Hepatocyte (in vitro differentiated cells): ENCODE measurements around the gene TMPRSS3. TPM values are rescaled to one million over a fixed set of nuclear protein-coding genes. Genes with fewer than 3 reads are reported as not detected.

Source experiments
- DNase-seq: peaks from one replicate; pipeline ENCODE4 v3.0.0-alpha.2; 2016; ENCODE audit warnings: low spot score
- H2AFZ ChIP-seq: fragments of 200-600 bp; sonication (generic); 2 replicates; pipeline ENCODE4 v1.6.0; 2016; ENCODE audit warnings: antibody characterized with exemption, mild to moderate bottlenecking
- H3K27ac ChIP-seq: fragments of 200-600 bp; sonication (generic); 2 replicates; pipeline ENCODE4 v1.5.1; 2016; ENCODE audit warnings: mild to moderate bottlenecking
- H3K27me3 ChIP-seq: fragments of 200-600 bp; sonication (generic); 2 replicates; pipeline ENCODE4 v1.6.1; 2016
- H3K36me3 ChIP-seq: fragments of 200-600 bp; sonication (generic); replicated peaks from 2 replicates; pipeline ENCODE4 v1.5.1; 2016; ENCODE audit warnings: low read depth; ENCODE audit not compliant: insufficient read depth
- H3K4me1 ChIP-seq: fragments of 200-600 bp; sonication (generic); 2 replicates; pipeline ENCODE4 v1.5.1; 2016; ENCODE audit warnings: mild to moderate bottlenecking, moderate library complexity; ENCODE audit not compliant: insufficient read depth
- H3K4me2 ChIP-seq: fragments of 200-600 bp; sonication (generic); 2 replicates; pipeline ENCODE4 v1.6.0; 2016
- H3K4me3 ChIP-seq: fragments of 200-600 bp; sonication (generic); 2 replicates; pipeline ENCODE4 v1.5.1; 2016; ENCODE audit warnings: mild to moderate bottlenecking
- H3K79me2 ChIP-seq: fragments of 200-600 bp; sonication (generic); 2 replicates; pipeline ENCODE4 v1.6.0; 2017; ENCODE audit warnings: mild to moderate bottlenecking
- H3K9me2 ChIP-seq: fragments of 200-600 bp; sonication (generic); replicated peaks from 2 replicates; pipeline ENCODE4 v1.6.0; 2017; ENCODE audit warnings: mild to moderate bottlenecking; ENCODE audit not compliant: insufficient read depth
- H3K9me3 ChIP-seq: fragments of 200-600 bp; sonication (generic); 2 replicates; pipeline ENCODE4 v1.5.1; 2016; ENCODE audit warnings: low read depth, mild to moderate bottlenecking
- H4K20me1 ChIP-seq: fragments of 200-600 bp; sonication (generic); 2 replicates; pipeline ENCODE4 v1.6.0; 2016; ENCODE audit warnings: mild to moderate bottlenecking; ENCODE audit not compliant: insufficient read depth, poor library complexity, severe bottlenecking
- CTCF ChIP-seq: fragments of 200-600 bp; sonication (generic); IDR thresholded peaks from 2 replicates; pipeline ENCODE4 v1.5.1; 2016; ENCODE audit warnings: antibody characterized with exemption, mild to moderate bottlenecking; ENCODE audit not compliant: poor library complexity
- EZH2 ChIP-seq: fragments of 200-600 bp; sonication (generic); IDR thresholded peaks from 2 replicates; pipeline ENCODE4 v1.6.1; 2016; ENCODE audit warnings: antibody characterized with exemption, mild to moderate bottlenecking, borderline replicate concordance
- EZH2phosphoT487 ChIP-seq: fragments of 200-600 bp; sonication (generic); IDR thresholded peaks from one replicate; pipeline ENCODE4 v1.6.1; 2018; ENCODE audit warnings: antibody characterized with exemption, mild to moderate bottlenecking, low read depth, moderate library complexity; ENCODE audit not compliant: unreplicated experiment, severe bottlenecking
- WGBS: methylation state at CpG from one replicate; pipeline ENCODE4 v1.1.6; 2016; ENCODE audit warnings: low lambda C conversion rate; ENCODE audit errors: missing lambda C conversion rate; 5-methylcytosine and 5-hydroxymethylcytosine counted together
- polyA plus RNA-seq: library from polyadenylated mRNA; unstranded; fragments of >200 nt; fragmentation: Nextera tagmentation; extraction: Ambion mirVana; gene quantifications from 2 replicates; pipeline ENCODE4 v1.2.1, GENCODE V29; 2016
- total RNA-seq: library from RNA; depleted of rRNA; stranded (reverse); fragments of >200 nt; gene quantifications from 2 replicates; pipeline ENCODE4 v1.2.3, GENCODE V29; 2014

TMPRSS3 gene
- total and polyA plus RNA-seq, 2 experiments from 2014 or later, result 1.4 to 1.7 TPM

- peak; percentile 71 for DNase-seq
- peak; percentile 60 for TF ChIP-seq CTCF
- no peak for TF ChIP-seq EZH2
- TF ChIP-seq EZH2phosphoT487, result no peak
- no peaks in the 10 kb centered on the region for H3K9me3 ChIP-seq
- H3K36me3 ChIP-seq, result no peaks in the 10 kb centered on the region
- H3K9me2 ChIP-seq, result no peaks in the 10 kb centered on the region
- H3K4me1 ChIP-seq, result peaks cover 16% of the 10 kb centered on the region
- 70% methylated on average over 1 of the region's 1 CpG for WGBS
- H2AFZ ChIP-seq, result no peak overlapping the region
- no peak overlapping the region for H3K4me2 ChIP-seq
- no peaks in the 10 kb centered on the region for H3K79me2 ChIP-seq
- H3K4me3 ChIP-seq, result no peak overlapping the region
- no peak overlapping the region for H3K27ac ChIP-seq
- no peaks in the 10 kb centered on the region for H4K20me1 ChIP-seq
- H3K27me3 ChIP-seq, result no peaks in the 10 kb centered on the region
Measured at GRCh38 chr21:42381347-42381984, 14.4 kb downstream of the TMPRSS3 start.

- WGBS, result 82% methylated on average over 17 of the region's 17 CpGs
- no peak overlapping the region for H3K4me3 ChIP-seq
- H3K4me2 ChIP-seq, result no peak overlapping the region
- H3K27ac ChIP-seq, result no peak overlapping the region
- H4K20me1 ChIP-seq, result no peaks in the 10 kb centered on the region
- H3K4me1 ChIP-seq, result peaks cover 10% of the 10 kb centered on the region
- H3K27me3 ChIP-seq, result no peaks in the 10 kb centered on the region
- no peak overlapping the region for H2AFZ ChIP-seq
- DNase-seq, result no peak
- H3K9me3 ChIP-seq, result no peaks in the 10 kb centered on the region
- H3K79me2 ChIP-seq, result no peaks in the 10 kb centered on the region
- TF ChIP-seq EZH2phosphoT487, result no peak
- TF ChIP-seq EZH2, result no peak
- no peak for TF ChIP-seq CTCF
- H3K9me2 ChIP-seq, result no peaks in the 10 kb centered on the region
- H3K36me3 ChIP-seq, result no peaks in the 10 kb centered on the region
Measured at GRCh38 chr21:42379426-42380215, 16.2 kb downstream of the TMPRSS3 start.

- DNase-seq, result no peak
- Histone ChIP-seq H3K4me1 (no peaks in the 10 kb centered on the region), H3K79me2 (no peaks in the 10 kb centered on the region), H3K27ac (no peak overlapping the region), H3K27me3 (no peaks in the 10 kb centered on the region), H3K36me3 (no peaks in the 10 kb centered on the region), H3K9me3 (no peaks in the 10 kb centered on the region), H3K4me2 (no peak overlapping the region), H4K20me1 (no peaks in the 10 kb centered on the region), H3K9me2 (no peaks in the 10 kb centered on the region), H2AFZ (no peak overlapping the region), H3K4me3 (no peak overlapping the region)
- TF ChIP-seq EZH2phosphoT487, result no peak
- no peak for TF ChIP-seq CTCF
- WGBS, result 88% methylated on average over 8 of the region's 8 CpGs
Measured at GRCh38 chr21:42378418-42378817, 17.4 kb downstream of the TMPRSS3 start.
